NCI-H2196 (cell line): ENCODE results near the gene CYB561D1.

Experiments
- DNase-seq: peaks from one replicate; lab custom pipeline; 2025; ENCODE audit not compliant: unreplicated experiment; lab: John Stamatoyannopoulos, UW

Gene CYB561D1

DNA sequence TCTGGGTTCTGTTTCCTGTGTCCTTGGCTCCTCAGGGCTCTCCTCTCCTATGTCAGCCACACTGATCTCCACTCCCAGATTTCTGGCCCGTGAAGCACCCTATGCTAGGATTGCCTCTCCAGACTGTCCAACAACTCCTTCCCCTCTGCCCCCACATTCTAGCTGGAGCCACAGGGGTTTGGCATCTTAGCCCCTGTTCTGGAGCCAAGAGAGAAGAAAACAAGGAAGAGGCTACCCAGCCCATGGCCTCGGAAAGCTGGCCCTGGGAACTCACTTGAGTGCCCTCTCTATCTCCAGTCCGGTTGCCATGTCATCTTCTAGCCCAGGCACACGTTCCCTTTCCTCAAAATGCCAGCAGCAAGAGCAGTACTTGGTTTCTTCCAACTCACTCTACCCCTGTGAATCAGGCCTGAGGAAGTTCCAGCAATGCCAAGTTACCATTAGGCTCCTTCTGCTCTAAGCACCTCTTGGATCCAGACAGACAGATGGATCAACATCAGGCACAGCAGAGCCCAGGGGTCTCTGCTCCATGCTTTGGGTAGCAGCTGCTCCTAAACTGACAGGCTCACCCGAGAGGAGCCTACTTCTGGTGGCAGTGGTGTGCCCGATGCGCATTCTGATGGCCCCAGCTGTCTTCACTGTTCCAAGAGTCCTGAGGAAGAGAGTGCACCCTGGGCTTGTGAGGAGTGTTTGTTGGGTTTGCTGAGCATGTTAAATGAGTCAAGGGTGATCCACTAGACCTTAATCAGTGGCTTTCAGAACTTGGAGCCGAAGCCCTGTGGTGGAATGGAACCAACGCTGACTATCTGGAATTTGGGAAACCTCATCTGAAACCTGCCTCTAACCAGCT, 34.2 kb downstream of the CYB561D1 start:
- DNase-seq: no peak

DNA sequence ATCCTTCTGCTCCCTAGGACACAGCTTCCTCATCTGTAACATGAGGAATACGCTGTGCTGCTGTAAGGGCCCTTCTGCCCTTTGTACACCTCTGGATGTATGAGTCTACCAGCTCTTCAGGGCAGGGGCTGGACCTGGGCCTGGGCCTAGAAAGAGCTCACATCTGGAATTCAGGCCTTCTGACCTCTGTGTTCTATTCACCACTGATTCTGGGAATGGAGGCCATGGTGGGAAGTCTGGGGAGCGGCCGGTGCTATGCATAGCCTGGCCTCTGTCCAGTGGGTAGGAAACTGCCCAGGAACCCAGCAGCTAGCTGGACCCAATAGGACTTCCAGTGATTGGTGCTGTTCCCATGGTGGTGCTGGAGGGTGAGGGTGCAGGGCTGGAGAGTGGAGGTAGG, 34.8 kb downstream of the CYB561D1 start:
- DNase-seq: no peak

DNA sequence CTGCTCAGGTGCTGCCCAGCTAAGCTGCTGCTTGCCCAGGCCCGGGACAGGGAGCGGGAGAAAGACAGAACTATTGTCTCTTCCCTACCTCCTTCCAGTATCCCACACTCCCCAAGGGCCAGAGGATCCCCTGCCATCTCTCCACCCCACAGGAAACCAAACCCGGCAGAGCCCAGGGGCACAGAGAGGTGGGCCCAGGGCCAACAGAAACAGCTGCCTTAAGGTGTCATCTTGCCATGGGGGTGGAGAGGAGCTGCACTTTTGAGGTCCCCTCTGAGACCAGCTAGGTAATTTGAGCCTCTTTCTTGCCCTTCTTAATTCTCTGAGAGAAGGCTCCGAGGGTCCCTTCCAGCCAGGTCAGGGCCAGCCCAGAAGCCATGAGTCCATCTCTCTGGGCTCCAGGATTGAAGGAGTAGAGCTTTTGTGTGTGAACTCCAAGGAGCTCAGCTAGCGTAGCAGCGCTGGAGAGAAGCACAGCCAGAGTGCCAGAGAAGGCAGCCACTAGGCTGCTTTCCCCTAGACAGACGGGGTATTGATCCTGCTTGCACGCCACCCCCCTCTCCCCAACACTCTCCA, 36.1 kb downstream of the CYB561D1 start:
- peak; percentile 35 for DNase-seq

GRCh38 chr1:109530457-109531087, 36.7 kb downstream of the CYB561D1 start:
- DNase-seq: peak; percentile 45

DNA sequence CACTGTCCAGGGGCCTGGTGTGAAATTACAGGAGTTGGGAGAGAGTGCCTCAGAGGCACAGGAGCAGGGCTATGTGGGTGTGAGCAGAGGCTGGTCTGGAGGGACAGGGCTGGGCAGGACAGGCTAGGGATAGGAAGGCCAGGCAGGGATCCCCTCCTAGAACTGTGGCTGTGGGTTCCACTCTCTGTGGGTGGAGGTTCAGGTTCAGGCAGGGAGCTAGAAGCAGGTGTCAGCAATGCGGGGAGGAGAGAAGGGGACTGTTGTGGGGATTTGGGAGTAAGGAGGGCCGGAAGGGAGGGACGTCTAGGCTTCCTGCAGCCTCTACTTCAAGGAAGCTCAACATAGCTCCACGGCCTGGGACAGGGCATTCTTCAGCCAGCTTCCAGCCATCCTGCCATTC, 37.5 kb downstream of the CYB561D1 start:
- DNase-seq: no peak

DNA sequence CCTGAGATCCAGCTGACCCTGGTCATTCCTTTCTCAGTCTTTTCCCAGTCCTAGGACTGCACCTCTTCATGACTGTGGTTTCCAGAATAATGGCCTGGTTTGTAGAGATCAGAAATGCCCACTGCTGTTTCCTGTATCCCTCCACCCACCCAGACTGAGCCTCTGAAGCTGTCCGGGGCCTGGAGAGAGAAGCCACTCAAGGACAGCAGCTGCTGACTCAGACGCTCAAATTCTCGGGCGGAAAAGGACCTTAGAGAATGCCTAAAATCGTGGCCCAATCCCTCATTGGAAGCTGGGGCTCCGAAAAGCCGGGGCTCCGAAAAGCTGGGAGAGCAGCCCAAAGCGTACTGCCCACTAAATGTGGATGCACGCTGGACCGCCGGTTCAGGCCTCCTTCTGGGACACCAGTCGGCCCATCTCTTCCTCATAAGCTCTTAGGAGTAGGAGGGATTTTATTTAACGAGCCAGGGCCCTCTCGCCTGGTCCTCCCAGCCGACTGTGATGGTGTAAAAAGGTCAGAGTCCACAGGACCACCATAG, 38.0 kb downstream of the CYB561D1 start:
- peak; percentile 7 for DNase-seq

GRCh38 chr1:109532365-109533136, 38.7 kb downstream of the CYB561D1 start:
- peak; percentile 84 for DNase-seq

- no peak for DNase-seq
These were observed 40.5 kb downstream of the CYB561D1 start for GRCh38 chr1:109534307-109534858.

DNA sequence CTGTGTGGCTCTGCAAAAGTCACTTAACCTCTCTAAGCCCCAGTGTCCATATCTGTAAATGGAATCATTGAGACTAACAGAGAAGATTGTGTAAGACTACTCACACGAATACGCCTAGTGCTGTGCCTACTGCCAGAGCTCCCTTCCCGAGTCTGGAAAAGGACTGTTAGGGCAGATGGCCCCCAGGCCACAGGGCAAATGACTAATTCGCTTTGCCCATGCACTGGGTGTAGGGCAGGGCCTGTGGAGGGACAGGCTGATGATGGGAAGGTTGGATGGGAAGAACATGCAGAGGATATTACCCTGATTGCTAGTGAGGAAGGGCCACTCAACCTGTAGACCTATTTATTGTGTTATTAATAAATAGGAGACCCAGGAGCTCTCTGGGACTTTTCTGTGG, 41.6 kb downstream of the CYB561D1 start:
- no peak for DNase-seq

DNA sequence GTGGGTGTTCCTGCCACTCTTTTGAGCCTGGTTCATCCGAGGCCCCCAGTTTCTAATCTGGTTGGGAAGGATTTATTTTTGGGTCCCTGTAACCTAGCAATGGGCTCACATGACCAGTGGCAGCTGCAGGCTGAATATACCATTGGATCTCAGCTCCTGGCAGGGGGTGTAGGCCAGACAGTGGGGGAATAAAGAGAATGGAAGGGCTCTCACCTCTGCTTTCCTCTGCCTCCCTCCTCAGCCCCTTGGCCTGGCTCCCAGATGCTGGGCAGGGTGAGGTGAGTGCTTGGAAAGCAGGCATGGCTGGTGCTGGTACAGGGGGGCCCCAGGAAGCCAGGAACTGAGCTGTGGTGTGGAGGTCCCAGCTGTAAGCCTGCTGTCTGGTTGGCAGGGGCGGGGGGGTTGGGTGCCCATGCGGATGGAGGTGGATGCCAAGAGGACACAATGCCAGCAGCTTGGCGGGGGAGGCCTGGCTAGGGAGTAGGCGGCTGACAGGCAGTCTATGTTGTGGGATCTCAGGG, 42.1 kb downstream of the CYB561D1 start:
- peak; percentile 78 for DNase-seq

DNA sequence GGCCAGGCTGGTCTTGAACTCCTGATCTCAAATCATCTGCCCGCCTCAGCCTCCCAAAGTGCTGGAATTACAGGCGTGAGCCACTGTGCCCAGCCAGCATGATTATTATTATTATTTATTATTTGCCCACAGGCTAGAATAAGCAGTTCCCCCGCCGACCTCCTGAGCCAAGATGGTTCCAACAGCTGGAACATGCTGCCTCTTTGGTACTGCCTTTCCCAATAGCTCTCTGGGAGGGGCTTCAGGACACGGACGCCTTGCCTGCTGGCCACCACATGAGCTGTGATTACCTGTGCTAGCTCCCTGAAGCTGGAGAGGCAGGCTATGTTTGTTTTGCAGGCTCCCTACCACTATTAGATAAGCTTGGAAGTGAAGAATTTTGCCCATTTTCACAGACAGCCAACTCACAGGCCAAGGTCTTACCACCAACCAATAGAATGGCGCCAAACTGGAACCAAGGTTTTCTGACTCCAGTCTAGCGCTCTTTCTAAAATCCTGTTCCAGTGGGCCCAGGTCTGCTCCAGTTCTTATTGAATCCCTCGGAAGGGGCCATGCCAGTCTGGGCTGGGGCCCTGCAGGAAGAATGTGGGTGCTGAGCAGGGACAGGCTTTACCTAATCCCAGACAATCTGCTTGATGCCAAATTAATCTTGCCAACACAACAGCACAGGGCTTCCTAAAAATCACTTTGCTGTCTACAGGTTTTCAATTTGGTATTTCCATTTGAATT, 43.7 kb downstream of the CYB561D1 start:
- no peak for DNase-seq

DNA sequence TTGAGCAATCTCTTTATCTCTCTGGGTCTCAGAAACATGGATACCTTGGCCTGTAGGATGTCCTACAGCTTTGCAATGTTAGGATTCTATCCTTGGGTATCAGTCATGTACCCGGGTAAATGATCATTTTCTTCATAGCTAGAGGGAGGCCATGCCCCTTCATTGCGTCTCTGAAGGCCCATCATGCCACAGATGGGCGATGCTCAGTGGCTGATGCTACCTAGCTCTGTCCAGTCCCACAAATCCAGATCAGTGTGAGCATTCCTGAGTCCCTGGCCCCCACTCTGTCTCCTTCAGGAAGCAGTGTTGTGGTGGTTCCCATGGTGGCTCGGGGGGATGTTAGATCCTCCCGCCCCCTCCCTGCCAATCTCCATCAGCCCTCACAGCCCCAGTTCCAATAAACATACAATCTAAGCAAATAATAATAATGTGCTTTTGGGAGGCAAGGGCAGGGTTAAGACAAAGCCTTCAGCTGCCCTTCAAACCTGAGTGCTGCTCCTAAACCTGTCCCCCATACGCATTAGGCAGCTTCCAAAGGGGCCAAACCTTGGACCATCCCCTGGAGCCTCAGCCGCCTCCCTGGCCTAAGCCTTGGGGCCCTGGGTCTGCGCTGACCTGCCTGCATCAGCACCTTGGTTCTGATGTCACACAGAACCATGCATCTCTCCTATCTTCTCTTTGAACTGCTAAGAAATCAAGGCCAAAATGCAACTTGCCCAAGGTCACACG, 45.1 kb downstream of the CYB561D1 start:
- no peak for DNase-seq

GRCh38 chr1:109539676-109540075, 45.8 kb downstream of the CYB561D1 start, which contains the start of gene GPR61:
Gene GPR61, plus strand, starts transcription at chr1:109539872. Its CDS starts 3,151 bp downstream, at chr1:109543023.
- no peak for DNase-seq

DNA sequence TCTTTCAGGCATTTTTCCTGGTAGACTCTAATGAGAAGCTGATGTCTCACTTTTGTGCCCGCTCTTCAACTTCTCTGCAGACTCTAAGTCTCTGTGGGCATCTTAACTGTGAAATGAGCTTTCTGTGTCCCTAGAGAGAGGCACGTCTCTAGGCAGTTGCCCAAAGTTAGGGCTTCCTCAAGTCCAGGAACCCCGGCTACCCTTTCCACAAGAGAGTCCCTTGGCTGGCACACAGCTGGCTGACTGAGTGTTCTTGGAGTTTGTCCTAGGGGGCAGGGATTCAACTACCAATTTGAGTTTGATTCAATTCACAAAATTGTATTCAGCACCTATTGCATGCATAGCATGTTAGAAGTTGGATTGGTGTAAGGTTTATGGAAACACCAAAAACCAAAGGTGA, 47.2 kb downstream of the CYB561D1 start:
- no peak for DNase-seq

- DNase-seq: no peak
These were observed 48.8 kb downstream of the CYB561D1 start for GRCh38 chr1:109542657-109543056.

GRCh38 chr1:109543283-109543987, 49.5 kb downstream of the CYB561D1 start:
- DNase-seq: no peak

GRCh38 chr1:109543988-109544735, 50.3 kb downstream of the CYB561D1 start:
- DNase-seq: no peak
